Naive thymus-derived CD4-positive, alpha-beta T cell (primary cell): Measurements from ENCODE around the gene ANKRD52. TPM values are rescaled to one million over a fixed set of nuclear protein-coding genes. Genes with fewer than 3 reads are reported as not detected.

Experiments
- ATAC-seq: fragments of 150-1000 bp; cut with Tn5 transposase; 2 replicates; pipeline ENCODE4 v1.10.0; 2021; ENCODE audit warnings: mild to moderate bottlenecking, moderate library complexity
- CTCF ChIA-PET: fragments of 350-600 bp; sonication (Branson Sonifier 250); formaldehyde crosslinking; loops from one replicate; lab custom pipeline; 2021; ENCODE audit warnings: antibody characterized with exemption; lab: Charles Lee
- POLR2A ChIA-PET: fragments of 350-600 bp; sonication (Branson Sonifier 250); formaldehyde crosslinking; loops from one replicate; lab custom pipeline; 2021; ENCODE audit warnings: antibody characterized with exemption, inconsistent platforms; lab: Charles Lee
- DNase-seq, 9 donors: peaks; one replicate each; pipeline versions ENCODE4 v3.0.0 to v3.0.0-alpha.2; 2020 to 2022; ENCODE audit warnings: mixed read lengths in 1 of 9
- H3K27ac ChIP-seq: one replicate; pipeline ENCODE4 v1.7.0; 2013; ENCODE audit warnings: mild to moderate bottlenecking, low read depth, low read length, moderate library complexity
- H3K27me3 ChIP-seq, 2 donors: one replicate each; pipeline ENCODE4 v1.7.0; 2013; ENCODE audit warnings: low read length in 2 of 2, mild to moderate bottlenecking in 2 of 2, moderate library complexity in 2 of 2; ENCODE audit not compliant: control insufficient read depth in 2 of 2, insufficient read depth in 2 of 2
- H3K36me3 ChIP-seq, 3 experiments: 1 replicate in 2 of 3; 2 replicates in 1 of 3; pipeline ENCODE4 v1.7.0; 2013; ENCODE audit warnings: low read length in 3 of 3, mild to moderate bottlenecking in 3 of 3, moderate library complexity in 1 of 3; ENCODE audit not compliant: insufficient read depth in 3 of 3, control insufficient read depth in 2 of 3
- H3K4me1 ChIP-seq, 2 donors: one replicate each; pipeline ENCODE4 v1.7.0; 2013; ENCODE audit warnings: low read length in 2 of 2, mild to moderate bottlenecking in 2 of 2, moderate library complexity in 1 of 2; ENCODE audit not compliant: control insufficient read depth in 2 of 2, insufficient read depth in 2 of 2
- H3K4me3 ChIP-seq: 2 replicates; pipeline ENCODE4 v1.7.0; 2013; ENCODE audit warnings: mild to moderate bottlenecking, low read length
- H3K9me3 ChIP-seq, 3 experiments: 1 replicate in 2 of 3; 2 replicates in 1 of 3; pipeline ENCODE4 v1.7.0; 2013; ENCODE audit warnings: low read length in 3 of 3; ENCODE audit not compliant: control insufficient read depth in 2 of 3
- H3K27ac Mint-ChIP-seq, 9 donors: one replicate each; pipeline ENCODE4 v1.8.0; 2020 to 2022; ENCODE audit warnings: mixed read lengths in 9 of 9, mild to moderate bottlenecking in 8 of 9, moderate library complexity in 5 of 9, inconsistent platforms in 2 of 9
- H3K27me3 Mint-ChIP-seq, 5 donors: one replicate each; pipeline ENCODE4 v1.8.0; 2021 to 2022; ENCODE audit warnings: mixed read lengths in 5 of 5, mild to moderate bottlenecking in 1 of 5
- H3K36me3 Mint-ChIP-seq, 5 donors: one replicate each; pipeline ENCODE4 v1.8.0; 2020 to 2022; ENCODE audit warnings: mixed read lengths in 5 of 5, mild to moderate bottlenecking in 3 of 5, inconsistent platforms in 1 of 5
- H3K4me1 Mint-ChIP-seq, 7 donors: one replicate each; pipeline ENCODE4 v1.8.0; 2020 to 2022; ENCODE audit warnings: mixed read lengths in 7 of 7, mild to moderate bottlenecking in 3 of 7, inconsistent platforms in 1 of 7
- H3K4me3 Mint-ChIP-seq, 10 donors: one replicate each; pipeline ENCODE4 v1.8.0; 2020 to 2022; ENCODE audit warnings: mild to moderate bottlenecking in 10 of 10, mixed read lengths in 10 of 10, moderate library complexity in 6 of 10, inconsistent platforms in 2 of 10
- H3K9me3 Mint-ChIP-seq, 11 donors: one replicate each; pipeline ENCODE4 v1.8.0; 2020 to 2022; ENCODE audit warnings: mixed read lengths in 11 of 11, mild to moderate bottlenecking in 4 of 11, inconsistent platforms in 1 of 11, moderate library complexity in 1 of 11
- intact Hi-C, 2 donors: fragments of 100-400 bp; cut with micrococcal nuclease; formaldehyde crosslinking; loops; one replicate each; pipeline ENCODE4 v1.15.1; 2023
- polyA plus RNA-seq, 2 donors: library from polyadenylated mRNA; unstranded; fragments of 300-500 nt; fragmentation: Illumina TruSeq; gene quantifications; one replicate each; pipeline ENCODE4 v1.2.3, GENCODE V29; 2021
- total RNA-seq, 6 experiments: library from RNA in 5 of 6; stranded (reverse) in 5 of 6; gene quantifications; 1 replicate in 5 of 6; 2 replicates in 1 of 6; pipeline ENCODE4 v1.2.3 and lab custom pipeline; 2021 to 2026

Gene ANKRD52
- total and polyA plus RNA-seq, 7 experiments from 2014 or later, result 5.1 to 64.4 (median 33.7) TPM

DNA sequence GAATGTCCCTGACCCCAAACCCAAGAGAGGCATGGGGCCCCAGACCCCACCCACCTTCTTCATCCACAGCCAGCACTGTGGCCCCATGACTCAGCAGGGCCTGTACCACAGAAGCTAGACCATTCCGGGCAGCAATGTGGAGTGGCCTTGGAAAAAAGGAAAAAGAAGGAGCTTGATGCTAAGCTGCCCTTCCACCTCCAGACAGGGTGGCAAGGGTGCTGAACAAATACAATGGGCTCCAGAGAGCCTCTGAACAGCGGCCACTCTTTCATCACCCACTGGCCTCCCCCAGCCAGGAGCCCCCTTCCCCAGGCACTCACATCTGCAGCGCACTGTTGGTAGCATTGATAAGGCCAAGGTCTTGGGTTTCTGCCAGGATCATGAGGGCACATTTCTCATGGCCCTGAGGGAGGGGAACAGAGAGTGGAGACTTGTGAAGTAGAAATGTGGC lies 14.4 kb downstream of the ANKRD52 start:
- peaks cover 0 to 4% (median 0%) of the 10 kb centered on the region in 7 donors for H3K4me1 Mint-ChIP-seq
- ATAC-seq, result no peak
- no peaks in the 10 kb centered on the region for H3K9me3 ChIP-seq
- H3K27ac ChIP-seq, result no peak overlapping the region
- intact Hi-C loops, result no loop called here
- H3K4me3 ChIP-seq, result no peak overlapping the region
- no peaks in the 10 kb centered on the region for H3K27me3 ChIP-seq
- H3K9me3 Mint-ChIP-seq, result no peaks in the 10 kb centered on the region
- POLR2A ChIA-PET, result no interaction called here
- DNase-seq, result no peak
- H3K36me3 ChIP-seq, result peaks cover 0 to 98% (median 45%) of the 10 kb centered on the region in 3 experiments
- no peak overlapping the region for H3K4me3 Mint-ChIP-seq
- peaks cover 0 to 40% (median 10%) of the 10 kb centered on the region in 5 donors for H3K36me3 Mint-ChIP-seq
- CTCF ChIA-PET, result interaction anchor here (0.7 kb wide), 1 partner anchor 10 kb away, joined by 3 read pairs; no protein-coding TSS in a partner anchor
- no peaks in the 10 kb centered on the region for H3K27me3 Mint-ChIP-seq
- H3K27ac Mint-ChIP-seq, result no peak overlapping the region
- H3K4me1 ChIP-seq, result no peaks in the 10 kb centered on the region

DNA sequence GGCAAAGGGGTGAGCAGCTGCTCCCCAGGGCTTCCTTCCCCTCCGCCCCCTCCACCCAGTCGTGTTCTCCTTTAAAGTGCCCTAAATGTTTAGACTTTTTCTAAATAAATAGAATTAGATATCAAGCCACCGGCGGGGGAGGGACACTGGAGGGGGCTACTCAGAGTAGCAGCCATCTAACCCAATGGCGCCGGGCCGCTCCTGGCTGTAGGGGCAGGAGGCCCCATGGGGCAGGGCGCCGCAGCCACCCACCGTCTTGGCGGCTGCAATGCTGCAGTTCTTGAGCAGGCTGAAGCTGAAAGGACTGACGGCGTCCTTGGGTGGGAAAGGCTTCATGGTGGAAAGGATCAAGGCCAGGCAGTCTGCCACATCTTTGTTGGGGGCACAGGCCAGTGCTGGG lies 15.2 kb downstream of the ANKRD52 start:
- Histone ChIP-seq H3K4me1 (no peaks in the 10 kb centered on the region), H3K27ac (no peak overlapping the region), H3K27me3 (no peaks in the 10 kb centered on the region), H3K36me3 (peaks cover 0 to 95% (median 42%) of the 10 kb centered on the region in 3 experiments), H3K4me3 (no peak overlapping the region), H3K9me3 (no peaks in the 10 kb centered on the region)
- DNase-seq (no peak), ATAC-seq (no peak)
- H3K27ac Mint-ChIP-seq, result no peak overlapping the region
- intact Hi-C loops, result no loop called here
- H3K4me1 Mint-ChIP-seq, result peaks cover 0 to 4% (median 0%) of the 10 kb centered on the region in 7 donors
- no peak overlapping the region for H3K4me3 Mint-ChIP-seq
- ChIA-PET CTCF (interaction anchor here (1.0 kb wide), 1 partner anchor 81 kb away, joined by 5 read pairs; no protein-coding TSS in a partner anchor), POLR2A (no interaction called here)
- no peaks in the 10 kb centered on the region for H3K9me3 Mint-ChIP-seq
- H3K27me3 Mint-ChIP-seq, result no peaks in the 10 kb centered on the region
- H3K36me3 Mint-ChIP-seq, result peaks cover 0 to 40% (median 10%) of the 10 kb centered on the region in 5 donors

DNA sequence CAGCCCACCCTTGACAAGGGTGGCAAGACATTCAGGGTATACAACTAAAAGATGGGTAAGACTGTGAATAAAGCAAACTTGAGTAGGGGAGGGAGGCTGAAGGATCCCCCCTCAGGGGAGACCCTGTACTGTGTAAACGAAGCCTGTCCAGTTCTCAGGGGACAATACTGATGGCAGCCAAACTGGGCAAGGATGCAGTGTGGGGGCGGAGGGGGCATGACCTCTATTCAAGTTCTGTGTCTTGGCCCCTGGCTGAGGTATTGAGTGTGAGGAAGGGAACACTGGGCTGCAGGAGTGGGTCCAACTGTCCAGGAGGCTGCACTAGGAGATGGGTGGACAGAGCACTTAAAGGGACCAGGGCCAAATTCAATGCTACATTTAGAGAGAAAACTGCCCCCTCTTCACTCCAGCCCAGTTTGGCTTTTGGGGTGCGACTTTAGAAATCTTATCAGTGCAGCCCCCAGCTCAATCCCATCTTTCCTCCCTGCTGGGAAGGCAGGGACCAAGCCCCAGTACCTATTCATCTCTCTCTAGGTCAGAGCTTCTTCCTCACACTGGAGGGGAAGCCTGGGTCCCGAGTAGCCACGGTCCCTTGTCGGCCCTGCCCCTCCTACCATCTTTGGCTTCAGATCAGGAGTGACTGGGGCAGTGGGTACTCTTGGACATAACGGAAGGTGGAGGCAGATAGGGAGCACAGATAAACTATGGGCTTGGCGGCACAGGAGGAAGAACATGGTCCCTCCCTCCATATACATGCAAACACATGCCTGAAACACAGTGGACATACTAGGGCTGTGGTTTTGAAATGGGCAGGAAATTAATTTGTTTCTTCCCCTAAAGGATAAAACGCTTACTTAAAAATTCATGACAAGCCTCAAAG lies 16.5 kb downstream of the ANKRD52 start:
- intact Hi-C loops, result no loop called here
- Histone ChIP-seq H3K4me1 (no peaks in the 10 kb centered on the region), H3K4me3 (no peak overlapping the region), H3K9me3 (no peaks in the 10 kb centered on the region), H3K36me3 (peaks cover 0 to 90% (median 33%) of the 10 kb centered on the region in 3 experiments), H3K27ac (no peak overlapping the region), H3K27me3 (no peaks in the 10 kb centered on the region)
- peaks cover 0 to 32% (median 10%) of the 10 kb centered on the region in 5 donors for H3K36me3 Mint-ChIP-seq
- H3K27me3 Mint-ChIP-seq, result no peaks in the 10 kb centered on the region
- peak overlapping the region in 1 of 9 donors; percentile 12 for H3K27ac Mint-ChIP-seq
- H3K9me3 Mint-ChIP-seq, result no peaks in the 10 kb centered on the region
- ATAC-seq (no peak), DNase-seq (no peak)
- ChIA-PET CTCF (interaction anchor here (0.6 to 1.0 kb wide), 3 partner anchors 34 to 143 kb away, joined by 3 to 7 read pairs (median 5); no protein-coding TSS in a partner anchor), POLR2A (no interaction called here)
- no peak overlapping the region for H3K4me3 Mint-ChIP-seq
- H3K4me1 Mint-ChIP-seq, result peaks cover 0 to 4% (median 0%) of the 10 kb centered on the region in 7 donors

DNA sequence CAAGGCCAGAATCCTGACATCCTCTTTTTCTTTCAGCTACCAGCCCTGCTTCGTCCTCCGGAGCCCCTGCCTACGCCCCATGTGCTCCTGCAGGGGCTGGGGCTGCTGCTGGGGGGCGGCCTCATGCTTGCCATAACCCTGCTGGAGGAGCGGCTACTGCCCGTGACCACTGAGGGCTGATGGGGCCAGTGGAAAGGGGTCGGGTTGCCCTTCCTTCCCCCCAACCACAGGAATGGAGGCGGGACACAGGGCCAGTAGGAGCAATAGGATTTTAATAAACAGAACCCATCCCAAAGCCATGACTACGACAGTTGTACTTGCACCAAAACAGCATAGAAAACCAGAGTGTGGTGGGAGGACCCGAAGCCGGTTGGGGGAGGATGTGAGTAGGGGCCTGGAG lies 20.6 kb downstream of the ANKRD52 start:
- Histone ChIP-seq H3K9me3 (no peaks in the 10 kb centered on the region), H3K4me3 (no peak overlapping the region), H3K27ac (no peak overlapping the region), H3K36me3 (peaks cover 0 to 49% (median 13%) of the 10 kb centered on the region in 3 experiments), H3K4me1 (no peaks in the 10 kb centered on the region), H3K27me3 (no peaks in the 10 kb centered on the region)
- H3K4me1 Mint-ChIP-seq, result peaks cover 0 to 1% (median 0%) of the 10 kb centered on the region in 7 donors
- no peak for DNase-seq
- H3K9me3 Mint-ChIP-seq, result no peaks in the 10 kb centered on the region
- H3K27me3 Mint-ChIP-seq, result no peaks in the 10 kb centered on the region
- H3K27ac Mint-ChIP-seq, result peak overlapping the region in 1 of 9 donors; percentile 43
- H3K4me3 Mint-ChIP-seq, result no peak overlapping the region
- ATAC-seq, result no peak
- H3K36me3 Mint-ChIP-seq, result peaks cover 0 to 17% (median 4%) of the 10 kb centered on the region in 5 donors
- POLR2A ChIA-PET, result no interaction called here
- intact Hi-C loops, result no loop called here
- CTCF ChIA-PET, result interaction anchor here (1.4 kb wide), 1 partner anchor 21 kb away, joined by 3 read pairs; the partner anchor contains the start of gene ANKRD52

DNA sequence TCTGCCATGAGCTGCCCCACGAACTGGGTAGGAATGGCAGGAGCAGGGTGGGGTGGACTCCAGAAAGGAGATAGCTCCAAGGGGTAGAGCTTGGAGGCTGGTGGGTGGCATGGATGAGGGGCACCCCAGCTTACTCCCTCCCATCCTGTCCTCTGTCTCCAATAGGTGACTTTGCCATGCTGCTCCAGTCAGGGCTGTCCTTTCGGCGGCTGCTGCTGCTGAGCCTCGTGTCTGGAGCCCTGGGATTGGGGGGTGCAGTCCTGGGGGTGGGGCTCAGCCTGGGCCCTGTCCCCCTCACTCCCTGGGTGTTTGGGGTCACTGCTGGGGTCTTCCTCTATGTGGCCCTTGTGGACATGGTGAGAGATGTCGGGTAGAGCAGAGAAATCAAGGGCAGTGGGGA lies 21.2 kb downstream of the ANKRD52 start:
- DNase-seq (no peak), ATAC-seq (no peak)
- POLR2A ChIA-PET, result interaction anchor here (1.0 kb wide), 2 partner anchors 16 to 21 kb away, joined by 3 read pairs; partner anchors contain the start of gene ANKRD52
- Mint-ChIP-seq H3K27ac (no peak overlapping the region), H3K4me3 (no peak overlapping the region), H3K4me1 (no peaks in the 10 kb centered on the region), H3K36me3 (peaks cover 0 to 15% (median under 1%) of the 10 kb centered on the region in 5 donors), H3K9me3 (no peaks in the 10 kb centered on the region), H3K27me3 (no peaks in the 10 kb centered on the region)
- no peak overlapping the region for H3K27ac ChIP-seq
- CTCF ChIA-PET, result interaction anchor here (1.4 kb wide), 1 partner anchor 21 kb away, joined by 3 read pairs; the partner anchor contains the start of gene ANKRD52
- no peaks in the 10 kb centered on the region for H3K9me3 ChIP-seq
- H3K36me3 ChIP-seq, result peaks cover 0 to 44% (median 8%) of the 10 kb centered on the region in 3 experiments
- H3K27me3 ChIP-seq, result no peaks in the 10 kb centered on the region
- intact Hi-C loops, result no loop called here
- no peaks in the 10 kb centered on the region for H3K4me1 ChIP-seq
- no peak overlapping the region for H3K4me3 ChIP-seq

DNA sequence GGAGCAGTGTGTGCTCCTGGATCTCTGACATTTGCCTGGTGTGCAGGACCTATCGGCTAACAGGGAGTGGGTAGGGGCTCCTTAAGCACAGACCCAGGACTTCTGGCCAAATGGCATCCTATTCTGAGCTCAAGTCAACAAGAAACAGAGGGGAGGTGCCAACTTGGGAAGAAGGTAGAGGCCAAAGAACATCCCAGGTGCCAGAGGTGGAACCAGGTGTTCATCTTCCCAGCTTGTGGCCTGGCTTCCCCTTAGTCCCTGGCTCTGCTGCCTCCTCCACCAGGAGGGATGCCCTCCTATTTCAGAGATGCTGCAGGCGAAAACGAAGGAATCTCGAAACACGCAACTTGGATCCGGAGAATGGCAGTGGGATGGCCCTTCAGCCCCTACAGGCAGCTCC lies 22.1 kb downstream of the ANKRD52 start:
- no peak for ATAC-seq

More for the DNA sequence above, 22.1 kb downstream of the ANKRD52 start:
- POLR2A ChIA-PET, result interaction anchor here (1.0 to 1.3 kb wide), 3 partner anchors 14 to 22 kb away, joined by 3 to 4 read pairs (median 3); partner anchors contain the start of genes ANKRD52 and RNF41
- H3K9me3 ChIP-seq, result no peaks in the 10 kb centered on the region
- DNase-seq, result no peak
- Mint-ChIP-seq H3K4me3 (no peak overlapping the region), H3K27ac (no peak overlapping the region), H3K36me3 (peaks cover 0 to 6% (median 0%) of the 10 kb centered on the region in 5 donors), H3K27me3 (no peaks in the 10 kb centered on the region), H3K4me1 (no peaks in the 10 kb centered on the region), H3K9me3 (no peaks in the 10 kb centered on the region)
- H3K36me3 ChIP-seq, result peaks cover 0 to 35% (median under 1%) of the 10 kb centered on the region in 3 experiments
- H3K4me1 ChIP-seq, result no peaks in the 10 kb centered on the region
- no peak overlapping the region for H3K4me3 ChIP-seq
- no peaks in the 10 kb centered on the region for H3K27me3 ChIP-seq
- CTCF ChIA-PET, result interaction anchor here (1.4 kb wide), 1 partner anchor 22 kb away, joined by 3 read pairs; the partner anchor contains the start of gene ANKRD52
- H3K27ac ChIP-seq, result no peak overlapping the region
- intact Hi-C loops, result no loop called here
